Activated T-cell treated with anti-CD3 and anti-CD28 coated beads, Interleukin-2, amount 50 U/mL, for 24 hours (primary cell): ENCODE data around the gene VAV1.
"Not testable (repeated sequence)": the region's sequence is repeated elsewhere in the genome, so short reads cannot be mapped to it uniquely, and the experiment has no call there.

Experiments
- DNase-seq: peaks from one replicate; pipeline ENCODE4 v3.0.0-alpha.2; 2020
- H3K27ac Mint-ChIP-seq: 2 replicates; pipeline ENCODE4 v1.8.0; 2020; ENCODE audit warnings: mild to moderate bottlenecking, mixed read lengths
- H3K27me3 Mint-ChIP-seq: 2 replicates; pipeline ENCODE4 v1.8.0; 2020; ENCODE audit warnings: mixed read lengths
- H3K36me3 Mint-ChIP-seq: 2 replicates; pipeline ENCODE4 v1.8.0; 2020; ENCODE audit warnings: low read depth, mixed read lengths
- H3K4me1 Mint-ChIP-seq: 2 replicates; pipeline ENCODE4 v1.8.0; 2020; ENCODE audit warnings: low read depth, mixed read lengths
- H3K4me3 Mint-ChIP-seq: 2 replicates; pipeline ENCODE4 v1.8.0; 2020; ENCODE audit warnings: mild to moderate bottlenecking, moderate library complexity, mixed read lengths
- H3K9me3 Mint-ChIP-seq: 2 replicates; pipeline ENCODE4 v1.8.0; 2020; ENCODE audit warnings: mixed read lengths

VAV1 gene

DNA sequence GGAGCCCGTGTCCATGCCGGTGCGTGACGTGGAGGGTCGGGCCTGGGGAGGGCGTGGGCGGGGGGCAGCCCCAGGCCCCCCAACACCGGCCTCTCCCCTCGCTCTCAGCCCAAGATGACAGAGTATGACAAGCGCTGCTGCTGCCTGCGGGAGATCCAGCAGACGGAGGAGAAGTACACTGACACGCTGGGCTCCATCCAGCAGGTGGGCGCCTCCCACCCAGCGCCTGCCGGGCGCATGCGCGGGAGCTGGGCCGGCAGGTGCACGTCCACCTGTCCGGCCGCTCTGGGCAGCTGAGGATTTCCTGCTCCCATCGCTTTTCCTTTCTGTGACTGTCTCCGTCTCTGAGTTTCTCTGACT is 49.8 kb downstream of the VAV1 start:
- H3K27me3 Mint-ChIP-seq, result no peaks in the 10 kb centered on the region
- H3K27ac Mint-ChIP-seq, result no peak overlapping the region
- H3K9me3 Mint-ChIP-seq, result peaks cover 4% of the 10 kb centered on the region
- no peak for DNase-seq
- peaks cover 75% of the 10 kb centered on the region for H3K36me3 Mint-ChIP-seq
- H3K4me3 Mint-ChIP-seq, result no peak overlapping the region
- peaks cover 7% of the 10 kb centered on the region for H3K4me1 Mint-ChIP-seq

DNA sequence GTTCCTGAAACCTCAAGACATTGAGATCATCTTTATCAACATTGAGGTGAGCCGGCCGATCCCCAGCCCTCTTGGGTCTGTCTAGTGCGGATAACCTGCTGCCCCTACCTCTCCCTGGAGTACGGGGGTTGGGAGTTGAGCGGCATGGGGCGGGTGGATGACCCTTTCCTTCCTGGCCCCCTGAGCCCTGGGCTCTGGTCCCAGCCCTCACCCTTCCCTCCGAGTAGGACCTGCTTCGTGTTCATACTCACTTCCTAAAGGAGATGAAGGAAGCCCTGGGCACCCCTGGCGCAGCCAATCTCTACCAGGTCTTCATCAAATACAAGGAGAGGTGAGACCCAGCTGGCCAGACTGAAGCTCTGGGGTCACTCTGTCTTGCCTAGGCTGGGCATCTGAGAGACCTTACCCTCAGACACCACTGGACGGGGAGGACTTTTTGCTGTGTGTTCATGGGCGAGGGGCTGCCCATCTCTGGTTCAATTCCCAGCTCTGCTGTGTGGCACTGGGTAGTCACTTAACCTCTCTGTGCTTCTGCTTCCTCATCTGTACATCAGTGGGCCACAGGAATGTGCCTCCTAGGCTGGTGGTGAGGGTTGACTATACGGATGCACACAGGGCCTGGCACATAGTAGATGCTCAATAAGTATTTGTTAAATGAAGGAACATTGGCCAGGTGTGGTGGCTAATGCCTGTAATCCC is 52.7 kb downstream of the VAV1 start:
- H3K27me3 Mint-ChIP-seq, result no peaks in the 10 kb centered on the region
- no peak overlapping the region for H3K4me3 Mint-ChIP-seq
- peaks cover 7% of the 10 kb centered on the region for H3K4me1 Mint-ChIP-seq
- DNase-seq, result no peak
- H3K9me3 Mint-ChIP-seq, result no peaks in the 10 kb centered on the region
- H3K36me3 Mint-ChIP-seq, result peaks cover 83% of the 10 kb centered on the region
- H3K27ac Mint-ChIP-seq, result peak overlapping the region; percentile 26

DNA sequence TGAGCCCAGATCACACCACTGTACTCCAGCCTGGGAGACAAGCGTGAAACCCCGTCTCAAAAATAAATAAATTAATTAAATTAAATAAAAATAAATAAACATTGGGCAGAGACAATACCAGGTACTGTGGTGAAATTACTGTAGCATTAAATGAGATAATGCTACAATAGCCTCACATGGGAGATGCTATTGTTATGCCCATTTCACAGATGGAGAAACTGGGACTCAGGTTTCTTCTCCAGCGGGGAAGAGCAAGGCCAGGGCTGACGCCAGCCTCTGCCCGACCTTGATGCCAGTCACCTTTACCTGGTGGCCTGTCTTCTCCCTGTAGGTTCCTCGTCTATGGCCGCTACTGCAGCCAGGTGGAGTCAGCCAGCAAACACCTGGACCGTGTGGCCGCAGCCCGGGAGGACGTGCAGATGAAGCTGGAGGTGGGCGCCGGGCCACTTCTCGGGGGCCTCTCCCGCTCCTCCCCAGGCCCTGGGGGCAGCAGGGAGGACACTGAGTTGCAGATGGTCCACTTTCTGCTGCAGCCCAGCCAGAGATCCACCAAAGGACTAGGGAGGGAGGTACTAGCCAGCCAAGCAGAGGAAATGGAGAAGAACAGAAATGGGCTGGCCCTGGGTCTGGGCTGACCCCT is 53.9 kb downstream of the VAV1 start:
- H3K9me3 Mint-ChIP-seq, result no peaks in the 10 kb centered on the region
- no peaks in the 10 kb centered on the region for H3K27me3 Mint-ChIP-seq
- DNase-seq, result no peak
- peaks cover 7% of the 10 kb centered on the region for H3K4me1 Mint-ChIP-seq
- H3K4me3 Mint-ChIP-seq, result no peak overlapping the region
- H3K27ac Mint-ChIP-seq, result no peak overlapping the region
- peaks cover 84% of the 10 kb centered on the region for H3K36me3 Mint-ChIP-seq

DNA sequence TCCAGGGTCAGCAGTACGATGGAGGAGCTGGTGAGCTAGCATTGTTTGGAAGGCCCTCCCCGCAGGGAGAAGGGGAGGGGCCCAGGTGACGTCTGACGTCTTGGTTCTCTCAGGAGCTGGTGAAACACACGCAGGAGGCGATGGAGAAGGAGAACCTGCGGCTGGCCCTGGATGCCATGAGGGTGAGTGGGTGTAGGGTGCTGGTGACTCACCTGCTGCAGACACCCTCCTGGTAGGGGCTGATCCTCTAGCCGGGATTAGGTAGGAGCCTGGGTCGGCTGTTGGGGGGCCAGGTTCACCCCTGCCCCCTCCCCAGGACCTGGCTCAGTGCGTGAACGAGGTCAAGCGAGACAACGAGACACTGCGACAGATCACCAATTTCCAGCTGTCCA is 55.8 kb downstream of the VAV1 start:
- Mint-ChIP-seq H3K36me3 (peaks cover 93% of the 10 kb centered on the region), H3K27me3 (no peaks in the 10 kb centered on the region), H3K4me3 (no peak overlapping the region), H3K9me3 (no peaks in the 10 kb centered on the region), H3K27ac (peak overlapping the region; percentile 78), H3K4me1 (peaks cover 7% of the 10 kb centered on the region)
- no peak for DNase-seq

DNA sequence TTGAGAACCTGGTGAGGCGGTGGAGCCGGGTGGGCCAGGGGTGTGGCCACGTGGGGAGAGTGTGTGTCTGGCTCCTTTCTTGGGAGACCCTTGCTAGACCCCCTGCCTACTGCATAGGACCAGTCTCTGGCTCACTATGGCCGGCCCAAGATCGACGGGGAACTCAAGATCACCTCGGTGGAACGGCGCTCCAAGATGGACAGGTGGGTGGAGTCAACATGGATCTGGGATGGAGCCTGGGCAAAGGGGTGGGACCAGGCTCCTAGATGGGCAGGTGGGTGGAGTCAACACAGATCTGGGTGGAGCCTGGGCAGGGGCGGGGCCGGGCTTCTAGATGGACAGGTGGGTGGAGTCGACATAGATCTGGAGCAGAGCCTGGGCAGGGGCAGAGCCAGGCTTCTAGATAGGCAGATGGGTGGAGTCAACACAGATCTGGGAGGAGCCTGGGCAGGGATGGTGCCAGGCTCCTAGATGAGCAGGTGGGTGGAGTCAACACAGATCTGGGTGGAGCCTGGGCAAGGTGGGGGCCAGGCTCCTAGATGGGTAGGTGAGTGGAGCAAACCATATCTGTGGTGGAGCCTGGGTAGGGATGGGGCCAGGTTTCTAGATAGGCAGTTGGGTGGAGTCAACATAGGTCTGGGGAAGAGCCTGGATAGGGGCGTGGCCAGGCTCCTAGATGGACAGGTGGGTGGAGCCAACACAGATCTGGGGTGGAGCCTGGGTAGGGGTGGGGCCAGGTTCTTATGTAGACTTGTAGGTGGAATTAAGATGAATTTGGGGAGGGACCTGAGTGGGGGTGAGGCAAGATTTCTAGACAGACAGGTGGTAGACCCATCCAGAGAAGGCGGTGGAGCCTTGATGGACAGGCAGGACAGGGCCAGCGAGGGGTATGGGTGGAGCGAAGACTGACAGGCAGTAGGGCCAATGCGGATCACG is 56.5 kb downstream of the VAV1 start:
- Mint-ChIP-seq H3K4me1 (peaks cover 7% of the 10 kb centered on the region), H3K27me3 (no peaks in the 10 kb centered on the region), H3K9me3 (no peaks in the 10 kb centered on the region), H3K4me3 (no peak overlapping the region), H3K27ac (peak overlapping the region; percentile 78), H3K36me3 (peaks cover 93% of the 10 kb centered on the region)
- peak; percentile 62 for DNase-seq

DNA sequence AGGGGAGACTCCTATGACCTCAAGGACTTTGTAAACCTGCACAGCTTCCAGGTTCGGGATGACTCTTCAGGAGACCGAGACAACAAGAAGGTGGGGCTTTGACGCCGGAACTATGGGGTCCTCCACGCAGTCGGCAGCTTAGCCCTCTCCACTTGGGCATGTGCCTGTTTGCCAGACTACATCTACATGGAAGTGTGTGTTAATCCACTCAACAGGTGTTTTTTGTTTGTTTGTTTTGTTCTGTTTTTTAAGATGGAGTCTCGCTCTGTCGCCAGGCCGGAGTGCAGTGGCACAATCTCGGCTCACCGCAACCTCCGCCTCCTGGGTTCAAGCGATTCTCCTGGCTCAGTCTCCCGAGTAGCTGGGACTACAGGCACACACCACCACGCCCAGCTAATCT is 57.3 kb downstream of the VAV1 start:
- H3K27ac Mint-ChIP-seq, result peak overlapping the region; percentile 50
- not testable (repeated sequence) for DNase-seq, H3K4me3 Mint-ChIP-seq, H3K27me3 Mint-ChIP-seq, H3K9me3 Mint-ChIP-seq, H3K4me1 Mint-ChIP-seq
- peaks cover 89% of the 10 kb centered on the region for H3K36me3 Mint-ChIP-seq

DNA sequence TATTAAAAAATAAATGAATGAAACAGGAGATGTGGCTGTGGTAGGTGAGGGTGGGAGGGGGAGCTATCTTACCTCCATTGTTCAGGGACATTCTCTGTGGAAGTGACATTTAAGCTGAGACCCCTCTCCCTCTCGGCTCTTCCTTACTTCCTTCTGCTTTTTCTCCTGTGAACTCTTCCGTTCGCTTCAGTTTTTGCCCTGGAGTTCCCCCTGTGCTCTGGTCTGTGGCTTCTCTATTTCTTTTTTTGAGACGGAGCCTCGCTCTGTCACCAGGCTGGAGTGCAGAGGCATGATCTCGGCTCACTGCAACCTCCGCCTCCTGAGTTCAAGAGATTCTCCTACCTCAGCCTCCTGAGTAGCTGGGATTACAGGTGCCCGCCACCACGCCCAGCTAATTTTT is 58.6 kb downstream of the VAV1 start:
- H3K27ac Mint-ChIP-seq, result peak overlapping the region; percentile 22
- not testable (repeated sequence) for H3K27me3 Mint-ChIP-seq, H3K4me1 Mint-ChIP-seq, H3K9me3 Mint-ChIP-seq, H3K4me3 Mint-ChIP-seq, DNase-seq
- peaks cover 87% of the 10 kb centered on the region for H3K36me3 Mint-ChIP-seq

DNA sequence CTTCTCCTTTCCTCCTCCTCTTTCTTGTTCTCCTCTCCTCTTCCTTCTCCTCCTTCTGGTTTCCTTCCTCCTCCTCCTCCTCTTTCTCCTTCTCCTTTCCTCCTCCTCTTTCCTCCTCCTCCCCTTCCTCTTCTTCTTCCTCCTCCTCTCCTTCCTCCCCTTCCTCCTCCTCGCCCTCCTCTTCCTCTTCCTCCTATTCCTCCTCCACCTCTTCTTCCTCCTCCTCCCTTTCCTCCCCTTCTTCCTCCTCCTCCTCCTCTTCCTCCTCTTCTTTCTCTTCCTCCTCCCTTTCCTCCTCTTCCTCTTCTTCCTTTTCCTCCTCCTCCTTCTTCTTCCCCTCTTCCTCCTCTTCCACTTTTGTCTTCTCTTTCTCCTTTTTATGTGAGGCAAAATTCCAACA is 59.9 kb downstream of the VAV1 start:
- Mint-ChIP-seq H3K9me3 (no peaks in the 10 kb centered on the region), H3K27ac (no peak overlapping the region), H3K27me3 (no peaks in the 10 kb centered on the region), H3K4me3 (no peak overlapping the region), H3K4me1 (peaks cover 21% of the 10 kb centered on the region), H3K36me3 (peaks cover 90% of the 10 kb centered on the region)
- no peak for DNase-seq

DNA sequence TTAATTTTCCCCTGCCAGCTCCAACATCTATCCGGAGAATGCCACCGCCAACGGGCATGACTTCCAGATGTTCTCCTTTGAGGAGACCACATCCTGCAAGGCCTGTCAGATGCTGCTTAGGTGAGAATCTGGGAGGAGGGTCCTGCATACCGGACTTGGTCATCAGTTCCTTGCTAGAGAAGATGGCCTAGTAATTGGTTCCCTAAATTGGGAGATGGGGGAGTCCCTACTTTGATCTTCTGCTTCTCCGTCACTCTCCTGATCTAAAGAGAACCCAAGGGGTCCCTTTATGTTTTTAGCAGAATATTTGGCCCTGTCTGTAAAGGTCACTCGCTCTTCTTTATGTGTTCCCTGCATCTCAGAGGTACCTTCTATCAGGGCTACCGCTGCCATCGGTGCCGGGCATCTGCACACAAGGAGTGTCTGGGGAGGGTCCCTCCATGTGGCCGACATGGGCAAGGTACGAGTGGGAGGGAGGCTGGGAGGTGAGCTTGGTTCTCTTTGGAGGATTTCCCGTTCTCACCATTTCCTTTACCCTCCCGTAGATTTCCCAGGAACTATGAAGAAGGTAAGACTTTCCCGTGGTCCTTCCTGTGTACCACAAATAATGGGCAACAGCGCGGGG is 60.8 kb downstream of the VAV1 start:
- Mint-ChIP-seq H3K27ac (no peak overlapping the region), H3K4me3 (no peak overlapping the region), H3K4me1 (peaks cover 27% of the 10 kb centered on the region), H3K27me3 (no peaks in the 10 kb centered on the region), H3K36me3 (peaks cover 89% of the 10 kb centered on the region), H3K9me3 (no peaks in the 10 kb centered on the region)
- DNase-seq, result no peak

DNA sequence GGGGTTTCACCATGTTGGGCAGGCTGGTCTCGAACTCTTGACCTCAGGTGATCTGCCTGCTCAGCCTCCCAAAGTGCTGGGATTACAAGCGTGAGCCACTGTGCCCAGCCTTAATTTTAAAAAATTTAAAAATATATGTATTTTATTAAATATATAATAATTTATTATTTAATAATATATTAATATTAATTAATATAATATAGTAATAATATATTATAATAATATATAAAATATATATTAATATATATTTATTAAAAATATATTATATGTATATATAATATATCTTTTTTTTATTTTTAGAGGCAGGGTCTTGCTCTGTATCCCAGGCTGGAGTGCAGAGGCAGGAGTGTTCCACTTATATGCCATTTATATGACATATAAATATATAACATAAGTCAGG is 61.9 kb downstream of the VAV1 start:
- Mint-ChIP-seq H3K36me3 (peaks cover 85% of the 10 kb centered on the region), H3K27me3 (no peaks in the 10 kb centered on the region), H3K9me3 (no peaks in the 10 kb centered on the region), H3K4me3 (no peak overlapping the region), H3K27ac (no peak overlapping the region), H3K4me1 (peaks cover 24% of the 10 kb centered on the region)
- no peak for DNase-seq

DNA sequence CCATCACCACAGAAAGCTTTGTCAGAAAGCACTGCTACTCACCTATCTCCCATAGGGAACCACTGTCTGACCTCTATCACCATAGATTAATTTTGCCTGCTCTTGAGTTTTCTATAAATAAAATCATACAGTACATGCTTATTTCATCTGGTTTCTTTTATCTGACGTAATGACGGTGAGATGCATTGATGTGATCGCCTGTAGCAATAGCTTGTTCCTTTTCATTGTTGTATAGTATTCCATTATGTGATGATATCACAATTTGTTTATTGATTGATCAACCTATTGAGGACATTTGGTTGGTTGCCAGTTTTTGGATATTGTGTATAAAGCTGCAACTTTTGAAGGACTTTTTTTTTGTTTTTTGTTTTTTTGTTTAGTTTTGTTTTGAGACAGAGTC is 63.0 kb downstream of the VAV1 start:
- DNase-seq, result no peak
- no peak overlapping the region for H3K4me3 Mint-ChIP-seq
- no peak overlapping the region for H3K27ac Mint-ChIP-seq
- H3K27me3 Mint-ChIP-seq, result no peaks in the 10 kb centered on the region
- peaks cover 80% of the 10 kb centered on the region for H3K36me3 Mint-ChIP-seq
- peaks cover 24% of the 10 kb centered on the region for H3K4me1 Mint-ChIP-seq
- no peaks in the 10 kb centered on the region for H3K9me3 Mint-ChIP-seq

DNA sequence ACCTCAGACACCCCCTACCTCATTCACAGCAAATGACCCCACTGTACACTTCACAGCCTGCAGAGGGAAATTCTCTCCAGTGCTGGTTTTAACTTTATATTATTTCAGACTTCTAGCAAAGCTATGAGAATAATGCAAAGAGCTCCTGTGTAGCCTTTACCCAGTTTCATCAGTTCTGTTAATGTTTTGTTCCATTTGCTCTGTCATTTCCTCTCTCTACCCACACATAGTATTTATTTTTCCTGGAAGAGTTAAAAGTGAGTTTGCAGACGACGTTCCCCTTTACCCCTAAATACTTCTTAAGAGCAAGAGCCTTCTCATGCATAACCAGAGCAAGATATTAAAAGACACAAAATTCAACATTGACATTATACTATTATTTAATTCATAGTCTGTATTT is 65.0 kb downstream of the VAV1 start:
- Mint-ChIP-seq H3K27ac (peak overlapping the region; percentile 94), H3K4me1 (peaks cover 24% of the 10 kb centered on the region), H3K36me3 (peaks cover 73% of the 10 kb centered on the region), H3K4me3 (peak overlapping the region; percentile 12), H3K27me3 (no peaks in the 10 kb centered on the region), H3K9me3 (no peaks in the 10 kb centered on the region)
- no peak for DNase-seq

DNA sequence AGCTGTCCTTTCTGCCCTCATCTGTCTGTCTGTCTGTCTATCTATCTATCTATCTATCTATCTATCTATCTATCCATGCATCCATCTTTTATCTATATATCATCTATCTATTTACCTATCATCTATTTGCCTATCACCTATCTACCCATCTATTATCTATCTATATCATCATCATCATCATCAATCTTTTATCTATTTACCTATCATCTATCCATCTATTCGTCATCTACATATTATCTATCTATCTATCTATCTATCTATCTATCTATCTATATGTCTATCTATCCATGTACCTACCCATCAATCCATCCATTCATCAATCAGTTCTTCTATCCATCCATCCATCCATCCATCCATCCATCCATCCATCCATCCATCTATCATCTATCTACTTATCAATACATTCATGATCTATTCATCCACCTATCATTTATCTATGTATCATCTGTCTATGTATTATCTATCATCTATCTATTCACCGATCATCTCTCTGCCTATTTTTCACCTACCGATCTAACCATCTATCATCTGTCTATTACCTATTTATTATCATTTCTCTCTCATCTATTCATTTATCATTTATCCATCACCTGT is 65.7 kb downstream of the VAV1 start:
- Mint-ChIP-seq H3K27ac (peak overlapping the region; percentile 66), H3K4me1 (peaks cover 24% of the 10 kb centered on the region), H3K36me3 (peaks cover 73% of the 10 kb centered on the region), H3K27me3 (no peaks in the 10 kb centered on the region), H3K9me3 (no peaks in the 10 kb centered on the region), H3K4me3 (no peak overlapping the region)
- no peak for DNase-seq

DNA sequence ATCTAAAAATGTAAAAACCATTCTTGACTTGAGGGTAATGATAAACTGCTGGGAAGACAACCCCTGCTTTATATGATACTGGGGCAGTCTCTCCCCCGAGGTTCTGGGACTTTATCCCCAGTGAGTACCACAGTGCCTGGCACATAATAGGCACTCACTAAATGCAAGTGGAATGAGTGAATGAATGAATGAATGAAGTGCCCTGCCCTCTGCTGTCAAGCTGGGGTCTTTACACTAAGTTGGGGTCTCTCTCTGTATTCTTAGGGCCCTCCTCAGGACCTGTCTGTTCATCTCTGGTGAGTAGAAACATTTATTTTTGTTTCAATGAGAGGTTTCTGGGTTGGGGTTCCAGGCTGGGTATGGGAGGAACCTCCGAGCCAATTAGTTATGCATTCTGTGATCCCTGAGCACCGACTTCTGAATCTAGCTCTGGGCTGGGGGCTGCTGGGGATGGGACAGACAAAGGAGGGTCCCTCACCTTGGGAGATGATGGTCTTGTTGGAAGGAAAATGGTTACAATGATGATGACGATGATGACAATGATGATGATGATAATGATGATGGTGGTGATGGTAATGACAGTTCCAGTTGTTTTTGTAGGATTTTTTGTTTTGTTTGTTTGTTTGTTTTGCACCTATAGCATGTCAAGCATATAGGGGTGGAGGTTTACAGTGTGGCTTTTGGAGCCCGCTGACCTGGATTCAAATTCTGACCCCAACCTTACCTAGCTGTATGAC is 70.5 kb downstream of the VAV1 start:
- no peaks in the 10 kb centered on the region for H3K9me3 Mint-ChIP-seq
- H3K36me3 Mint-ChIP-seq, result peaks cover 58% of the 10 kb centered on the region
- H3K27ac Mint-ChIP-seq, result peak overlapping the region; percentile 72
- no peak overlapping the region for H3K4me3 Mint-ChIP-seq
- no peak for DNase-seq
- H3K4me1 Mint-ChIP-seq, result peaks cover 5% of the 10 kb centered on the region
- H3K27me3 Mint-ChIP-seq, result no peaks in the 10 kb centered on the region
